ENCODE measurements around the gene GPR17. TPM values are rescaled to one million over a fixed set of nuclear protein-coding genes. Genes with fewer than 3 reads are reported as not detected.

Gene GPR17
- total RNA-seq, 1 experiment from 2014 or later, result not detected

GRCh38 chr2:127660291-127660578 lies 14.3 kb downstream of the GPR17 start:
- TF ChIP-seq, protein P1, sequence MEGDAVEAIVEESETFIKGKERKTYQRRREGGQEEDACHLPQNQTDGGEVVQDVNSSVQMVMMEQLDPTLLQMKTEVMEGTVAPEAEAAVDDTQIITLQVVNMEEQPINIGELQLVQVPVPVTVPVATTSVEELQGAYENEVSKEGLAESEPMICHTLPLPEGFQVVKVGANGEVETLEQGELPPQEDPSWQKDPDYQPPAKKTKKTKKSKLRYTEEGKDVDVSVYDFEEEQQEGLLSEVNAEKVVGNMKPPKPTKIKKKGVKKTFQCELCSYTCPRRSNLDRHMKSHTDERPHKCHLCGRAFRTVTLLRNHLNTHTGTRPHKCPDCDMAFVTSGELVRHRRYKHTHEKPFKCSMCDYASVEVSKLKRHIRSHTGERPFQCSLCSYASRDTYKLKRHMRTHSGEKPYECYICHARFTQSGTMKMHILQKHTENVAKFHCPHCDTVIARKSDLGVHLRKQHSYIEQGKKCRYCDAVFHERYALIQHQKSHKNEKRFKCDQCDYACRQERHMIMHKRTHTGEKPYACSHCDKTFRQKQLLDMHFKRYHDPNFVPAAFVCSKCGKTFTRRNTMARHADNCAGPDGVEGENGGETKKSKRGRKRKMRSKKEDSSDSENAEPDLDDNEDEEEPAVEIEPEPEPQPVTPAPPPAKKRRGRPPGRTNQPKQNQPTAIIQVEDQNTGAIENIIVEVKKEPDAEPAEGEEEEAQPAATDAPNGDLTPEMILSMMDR (IDR thresholded peaks at IDR 0.05; ENCODE audit: unreplicated experiment), result no peak
- Mint-ChIP-seq H3K4me1 (ENCODE audit: insufficient read depth, unreplicated experiment) (no peaks in the 10 kb centered on the region), H3K27me3 (ENCODE audit: insufficient read depth, unreplicated experiment) (peaks cover 5% of the 10 kb centered on the region), H3K4me3 (ENCODE audit: unreplicated experiment) (no peak overlapping the region), H3K36me3 (ENCODE audit: insufficient read depth, unreplicated experiment) (no peaks in the 10 kb centered on the region), H3K9me3 (ENCODE audit: unreplicated experiment) (no peaks in the 10 kb centered on the region), H3K27ac (ENCODE audit: low read depth, unreplicated experiment) (no peak overlapping the region)
- ChIA-PET POLR2A (interaction anchor here (0.6 kb wide), 1 partner anchor 158 kb away, joined by 3 read pairs; no protein-coding TSS in a partner anchor), CTCF (no interaction called here)
- DNase-seq (ENCODE audit: unreplicated experiment), result no peak
- intact Hi-C loops (cut with micrococcal nuclease), result no loop called here
- BruUV-seq (replicated peaks), result no TSS peak

DNA sequence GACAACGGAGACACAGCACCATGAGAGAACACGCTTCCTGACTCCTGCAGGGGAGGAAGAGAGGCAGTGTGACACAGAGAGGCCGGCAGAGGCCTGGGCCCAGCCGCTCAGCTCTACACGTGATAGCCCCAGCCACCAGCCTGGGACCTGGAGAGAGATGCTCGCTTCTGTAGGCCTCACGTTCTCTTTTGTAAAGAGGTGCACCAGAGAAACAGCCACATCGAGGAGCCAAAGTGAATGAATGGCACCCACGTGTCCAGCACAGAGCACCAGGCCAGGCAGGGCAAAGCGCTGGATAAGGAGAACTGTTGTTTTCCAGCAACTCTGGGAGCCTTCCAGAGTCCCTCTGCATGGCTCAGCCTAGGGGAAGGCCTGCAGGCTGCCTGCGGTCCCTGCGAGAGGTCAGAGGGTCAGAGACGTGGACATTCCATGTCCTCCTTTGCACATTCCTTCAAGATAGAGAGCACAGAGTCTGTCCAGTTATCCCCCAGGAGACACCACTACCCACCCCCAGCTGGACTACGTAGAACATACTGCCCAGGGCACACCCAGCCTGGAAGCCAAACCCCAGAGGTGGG lies 15.2 kb downstream of the GPR17 start:
- ChIA-PET CTCF (interaction anchor here (1.8 kb wide), 1 partner anchor 11 kb away, joined by 4 read pairs; no protein-coding TSS in a partner anchor), POLR2A (no interaction called here)
- intact Hi-C loops (cut with micrococcal nuclease), result no loop called here
- H3K27ac Mint-ChIP-seq (ENCODE audit: low read depth, unreplicated experiment), result no peak overlapping the region
- H3K9me3 Mint-ChIP-seq (ENCODE audit: unreplicated experiment), result no peaks in the 10 kb centered on the region
- BruUV-seq (replicated peaks), result no TSS peak
- H3K4me1 Mint-ChIP-seq (ENCODE audit: insufficient read depth, unreplicated experiment), result no peaks in the 10 kb centered on the region
- TF ChIP-seq, protein P1 (IDR thresholded peaks at IDR 0.05; ENCODE audit: unreplicated experiment), result no peak
- H3K4me3 Mint-ChIP-seq (ENCODE audit: unreplicated experiment), result no peak overlapping the region
- DNase-seq (ENCODE audit: unreplicated experiment), result no peak
- H3K27me3 Mint-ChIP-seq (ENCODE audit: insufficient read depth, unreplicated experiment), result peaks cover 15% of the 10 kb centered on the region
- no peaks in the 10 kb centered on the region for H3K36me3 Mint-ChIP-seq (ENCODE audit: insufficient read depth, unreplicated experiment)

DNA sequence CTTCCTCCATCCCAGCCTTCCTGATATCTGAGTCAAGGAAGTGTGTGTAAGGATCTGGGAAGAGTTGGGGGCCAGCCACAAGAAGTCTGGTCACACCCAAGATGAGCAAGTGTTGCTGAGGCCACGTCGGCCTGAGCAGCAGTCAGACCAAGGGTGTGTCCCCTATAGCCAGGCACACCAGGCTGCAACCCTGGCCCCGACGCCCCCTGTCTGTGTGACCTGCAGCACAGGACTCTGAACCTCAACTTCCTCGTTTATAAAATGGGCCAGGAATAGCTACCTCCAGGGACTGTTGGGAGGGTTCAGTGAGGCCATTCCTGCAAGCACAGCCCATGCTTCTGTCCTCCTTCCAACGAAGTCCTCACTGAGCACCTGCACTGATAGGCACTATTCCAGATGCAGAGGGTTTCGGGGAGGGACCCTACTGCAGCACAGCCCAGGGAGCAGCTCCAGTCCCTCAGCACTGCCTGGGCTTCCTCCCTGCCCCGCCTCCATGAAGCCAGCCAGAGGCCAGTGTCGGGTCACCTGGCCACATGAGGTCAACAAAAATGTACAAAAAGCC lies 16.1 kb downstream of the GPR17 start:
- H3K4me3 Mint-ChIP-seq (ENCODE audit: unreplicated experiment), result no peak overlapping the region
- CTCF ChIA-PET, result interaction anchor here (1.8 kb wide), 1 partner anchor 12 kb away, joined by 4 read pairs; no protein-coding TSS in a partner anchor
- no peak for DNase-seq (ENCODE audit: unreplicated experiment)
- BruUV-seq (replicated peaks), result no TSS peak
- no peaks in the 10 kb centered on the region for H3K4me1 Mint-ChIP-seq (ENCODE audit: insufficient read depth, unreplicated experiment)
- no peaks in the 10 kb centered on the region for H3K9me3 Mint-ChIP-seq (ENCODE audit: unreplicated experiment)
- H3K36me3 Mint-ChIP-seq (ENCODE audit: insufficient read depth, unreplicated experiment), result no peaks in the 10 kb centered on the region
- peaks cover 23% of the 10 kb centered on the region for H3K27me3 Mint-ChIP-seq (ENCODE audit: insufficient read depth, unreplicated experiment)
- intact Hi-C loops (cut with micrococcal nuclease), result no loop called here
- H3K27ac Mint-ChIP-seq (ENCODE audit: low read depth, unreplicated experiment), result no peak overlapping the region
- POLR2A ChIA-PET, result no interaction called here
- TF ChIP-seq, protein P1 (IDR thresholded peaks at IDR 0.05; ENCODE audit: unreplicated experiment), result no peak

GRCh38 chr2:127662937-127663565 lies 17.1 kb downstream of the GPR17 start:
- TF ChIP-seq, protein P1 (IDR thresholded peaks at IDR 0.05; ENCODE audit: unreplicated experiment), result no peak
- Mint-ChIP-seq H3K36me3 (ENCODE audit: insufficient read depth, unreplicated experiment) (no peaks in the 10 kb centered on the region), H3K27me3 (ENCODE audit: insufficient read depth, unreplicated experiment) (peaks cover 33% of the 10 kb centered on the region), H3K4me3 (ENCODE audit: unreplicated experiment) (no peak overlapping the region), H3K9me3 (ENCODE audit: unreplicated experiment) (no peaks in the 10 kb centered on the region), H3K27ac (ENCODE audit: low read depth, unreplicated experiment) (no peak overlapping the region), H3K4me1 (ENCODE audit: insufficient read depth, unreplicated experiment) (no peaks in the 10 kb centered on the region)
- POLR2A ChIA-PET, result no interaction called here
- no TSS peak for BruUV-seq (replicated peaks)
- CTCF ChIA-PET, result interaction anchor here (0.7 to 1.8 kb wide), 2 partner anchors 13 to 37 kb away, joined by 3 to 4 read pairs; no protein-coding TSS in a partner anchor
- no peak for DNase-seq (ENCODE audit: unreplicated experiment)
- intact Hi-C loops (cut with micrococcal nuclease), result no loop called here
